ENCODE measurements around the gene GALNT2.

Gene GALNT2

GRCh38 chr1:230084408-230085177 lies 17.6 kb downstream of the GALNT2 start:
- H3K4me3 ChIP-seq (replicated peaks; ENCODE audit: insufficient read depth, low read length): no peak overlapping the region
- no peaks in the 10 kb centered on the region for H3K27me3 ChIP-seq (ENCODE audit: insufficient read depth, poor library complexity, severe bottlenecking)
- no peak overlapping the region for H3K27ac ChIP-seq (replicated peaks)
- TF ChIP-seq SPI1 (IDR thresholded peaks at IDR 0.05; ENCODE audit: borderline replicate concordance, low read depth) (no peak), GABPA (IDR thresholded peaks at IDR 0.05; ENCODE audit: low read depth) (no peak), REST (IDR thresholded peaks at IDR 0.05; ENCODE audit: insufficient replicate concordance, low read depth) (no peak), CTCF (IDR thresholded peaks at IDR 0.05; ENCODE audit: insufficient read depth, low read length) (no peak), POLR2AphosphoS5 (IDR thresholded peaks at IDR 0.05; ENCODE audit: low read depth) (no peak)
- DNase-seq (ENCODE audit: low read depth in 1 of 2, low spot score in 1 of 2): no peak

GRCh38 chr1:230085178-230085515 lies 18.1 kb downstream of the GALNT2 start:
- TF ChIP-seq REST (IDR thresholded peaks at IDR 0.05; ENCODE audit: insufficient replicate concordance, low read depth): no peak
- no peak for TF ChIP-seq CTCF (IDR thresholded peaks at IDR 0.05; ENCODE audit: insufficient read depth, low read length)
- no peak for TF ChIP-seq GABPA (IDR thresholded peaks at IDR 0.05; ENCODE audit: low read depth)
- TF ChIP-seq SPI1 (IDR thresholded peaks at IDR 0.05; ENCODE audit: borderline replicate concordance, low read depth): no peak
- TF ChIP-seq POLR2AphosphoS5 (IDR thresholded peaks at IDR 0.05; ENCODE audit: low read depth): no peak
- Histone ChIP-seq H3K27ac (replicated peaks) (no peak overlapping the region), H3K27me3 (ENCODE audit: insufficient read depth, poor library complexity, severe bottlenecking) (no peaks in the 10 kb centered on the region), H3K4me3 (replicated peaks; ENCODE audit: insufficient read depth, low read length) (no peak overlapping the region)
- no peak for DNase-seq (ENCODE audit: low read depth in 1 of 2, low spot score in 1 of 2)

- no peak overlapping the region for H3K4me3 ChIP-seq (replicated peaks; ENCODE audit: insufficient read depth, low read length)
- DNase-seq (ENCODE audit: low read depth in 1 of 2, low spot score in 1 of 2): no peak
- TF ChIP-seq GABPA (IDR thresholded peaks at IDR 0.05; ENCODE audit: low read depth) (no peak), CTCF (IDR thresholded peaks at IDR 0.05; ENCODE audit: insufficient read depth, low read length) (no peak), POLR2AphosphoS5 (IDR thresholded peaks at IDR 0.05; ENCODE audit: low read depth) (no peak), REST (IDR thresholded peaks at IDR 0.05; ENCODE audit: insufficient replicate concordance, low read depth) (no peak), SPI1 (IDR thresholded peaks at IDR 0.05; ENCODE audit: borderline replicate concordance, low read depth) (no peak)
- H3K27me3 ChIP-seq (ENCODE audit: insufficient read depth, poor library complexity, severe bottlenecking): no peaks in the 10 kb centered on the region
- H3K27ac ChIP-seq (replicated peaks): peak overlapping the region; percentile 15; the same call in 1 of the 2 replicates
These were observed 19.1 kb downstream of the GALNT2 start for GRCh38 chr1:230086151-230086550.
